Activated naive CD4-positive, alpha-beta T cell treated with anti-CD3 and anti-CD28 coated beads, Interleukin-2, amount 50 U/mL, for 16 hours (primary cell): Measurements from ENCODE around the gene ITM2B.
"Not testable (repeated sequence)": the region's sequence is repeated elsewhere in the genome, so short reads cannot be mapped to it uniquely, and the experiment has no call there.

ENCODE experiments used
- DNase-seq: peaks from one replicate; pipeline ENCODE4 v3.0.0-alpha.2; 2020

The ITM2B gene

GRCh38 chr13:48230541-48230940 lies 2.5 kb upstream of the ITM2B start:
- no peak for DNase-seq

DNA sequence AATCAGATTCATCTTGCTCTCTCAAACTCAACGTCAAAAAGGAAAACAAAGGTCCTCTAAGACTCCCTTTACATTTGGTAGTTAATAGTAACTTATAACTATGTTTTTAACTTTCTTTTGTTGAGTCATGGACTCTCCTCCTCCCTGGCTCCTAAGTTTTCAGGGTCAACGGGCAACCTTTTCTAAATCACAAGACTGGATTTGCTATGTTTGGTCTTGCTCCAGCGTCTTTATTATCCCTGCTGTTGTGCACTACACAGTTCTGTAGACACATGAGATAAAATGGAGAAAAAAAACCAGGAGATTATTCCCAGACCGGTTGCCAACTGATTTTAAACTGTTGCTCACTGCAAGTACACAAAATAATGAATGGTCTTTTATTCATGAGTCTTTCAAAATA lies 1.9 kb upstream of the ITM2B start:
- no peak for DNase-seq

DNA sequence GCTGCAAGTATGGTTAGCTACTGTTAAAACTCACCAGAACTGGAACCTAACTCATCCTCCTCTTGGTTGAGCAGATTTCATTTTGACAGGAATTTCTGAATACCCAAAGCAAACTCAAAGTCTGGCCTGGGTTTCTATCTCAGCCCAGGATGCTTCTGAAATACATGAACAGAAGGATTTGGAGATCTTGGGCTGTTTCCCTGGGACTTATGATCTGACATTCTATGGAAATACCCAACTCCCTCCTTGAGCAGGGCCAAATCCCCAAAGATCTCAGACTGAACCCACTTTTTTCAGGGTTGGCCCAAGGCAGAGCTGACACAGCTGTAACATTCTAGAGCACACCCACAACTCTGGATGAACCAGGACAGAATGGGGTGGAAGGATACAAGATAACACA lies 1.1 kb upstream of the ITM2B start:
- DNase-seq, result no peak

- no peak for DNase-seq
These were observed 473 bp upstream of the ITM2B start for GRCh38 chr13:48232420-48233045.

DNA sequence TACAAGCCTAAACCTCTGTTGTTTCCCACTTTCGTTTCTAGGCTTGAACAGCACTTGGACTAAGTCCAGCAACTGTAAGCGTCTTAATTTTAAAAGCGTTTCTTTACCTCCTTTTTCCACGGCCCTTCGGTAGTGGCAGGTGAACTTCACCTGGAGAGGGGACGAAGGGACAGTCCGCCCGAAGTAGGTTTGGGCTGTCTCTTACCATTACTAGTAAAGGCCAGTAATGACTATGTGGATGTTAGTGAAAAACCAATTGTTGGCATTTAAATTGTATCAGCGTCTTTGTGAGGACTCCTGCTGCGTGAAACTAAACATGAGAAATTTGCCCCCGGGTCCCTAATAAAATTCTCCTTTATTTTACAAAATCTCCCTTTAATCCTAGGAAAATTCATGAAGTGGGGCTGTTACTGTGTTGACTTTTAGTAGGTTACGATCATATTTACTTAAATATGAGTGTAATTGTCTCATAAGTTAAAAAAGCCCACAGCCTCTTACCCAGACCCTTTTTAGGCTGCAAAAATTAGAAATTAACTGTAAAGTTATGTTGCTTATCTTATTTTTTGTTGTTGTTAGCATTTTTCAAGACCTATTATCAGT lies 983 bp downstream of the ITM2B start:
- no peak for DNase-seq

DNA sequence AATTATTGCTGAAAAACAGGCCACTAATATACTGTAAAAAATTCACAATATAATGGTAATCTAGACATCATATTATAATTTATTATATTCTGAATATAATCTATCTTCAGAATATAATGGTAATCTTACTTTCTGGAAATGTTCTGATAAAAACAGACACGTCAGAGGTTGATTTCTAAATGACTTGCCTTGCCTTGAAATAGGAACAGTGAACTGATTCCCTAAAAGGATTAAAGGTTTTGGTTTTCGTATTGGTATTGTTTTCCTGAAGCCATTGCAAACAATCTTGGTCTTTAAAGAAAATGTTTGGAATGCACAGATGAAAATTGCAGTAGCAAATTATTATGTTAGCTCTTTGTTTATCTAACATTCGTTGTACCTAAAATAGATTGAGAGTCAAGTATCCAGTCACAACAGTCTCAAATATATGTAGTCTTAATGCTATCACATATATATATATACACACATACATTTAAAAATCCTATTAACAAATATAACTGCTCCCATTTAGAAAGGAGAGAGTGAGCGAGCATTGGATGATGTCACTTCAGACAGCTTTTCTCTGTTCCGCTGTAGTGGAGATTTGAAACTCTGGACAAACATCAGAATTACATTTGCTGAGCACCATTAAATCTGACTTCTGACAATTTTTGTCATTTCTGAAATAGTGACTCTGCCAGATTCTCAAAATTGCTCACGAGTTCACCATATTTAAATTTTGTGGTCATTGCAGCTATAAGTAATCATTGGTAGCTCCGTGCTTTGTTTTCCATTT lies 1.7 kb downstream of the ITM2B start:
- DNase-seq, result no peak

DNA sequence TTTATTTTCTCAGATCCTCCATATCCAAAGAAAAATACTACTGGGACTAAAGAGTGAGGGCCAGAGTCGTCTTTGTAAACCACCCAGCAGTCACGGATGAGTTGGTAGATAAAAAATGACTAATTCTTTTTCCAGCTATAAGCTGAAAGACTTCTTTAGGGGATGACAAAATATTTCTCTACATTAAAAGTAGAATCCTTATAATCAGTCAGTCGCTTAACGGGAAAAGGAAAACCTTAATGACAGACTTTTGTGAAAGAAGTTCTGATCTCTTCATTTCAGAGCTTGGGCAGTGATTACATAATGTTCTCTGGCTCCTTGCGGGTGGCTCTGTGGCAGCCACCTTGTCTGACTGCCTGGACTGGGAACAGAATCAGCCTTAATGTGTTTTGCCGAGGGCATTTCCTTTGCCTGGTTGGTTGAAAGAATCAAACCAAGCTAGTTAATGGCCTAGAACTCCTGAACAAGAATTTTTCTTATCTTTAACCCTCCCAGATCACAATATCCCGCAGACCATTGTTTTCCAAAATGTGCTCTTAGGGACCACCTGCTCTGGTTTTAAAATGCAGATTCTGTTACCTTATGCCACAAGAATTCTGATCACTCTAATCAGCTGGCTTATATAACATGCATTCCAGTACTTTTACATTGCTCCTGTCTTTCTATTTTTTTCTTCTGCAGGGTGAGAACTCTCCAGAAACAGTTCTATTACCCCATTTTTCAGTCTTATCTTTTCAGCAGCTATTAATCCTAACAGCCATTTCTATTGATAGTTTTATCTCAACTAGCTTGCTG lies 2.5 kb downstream of the ITM2B start:
- DNase-seq, result no peak

DNA sequence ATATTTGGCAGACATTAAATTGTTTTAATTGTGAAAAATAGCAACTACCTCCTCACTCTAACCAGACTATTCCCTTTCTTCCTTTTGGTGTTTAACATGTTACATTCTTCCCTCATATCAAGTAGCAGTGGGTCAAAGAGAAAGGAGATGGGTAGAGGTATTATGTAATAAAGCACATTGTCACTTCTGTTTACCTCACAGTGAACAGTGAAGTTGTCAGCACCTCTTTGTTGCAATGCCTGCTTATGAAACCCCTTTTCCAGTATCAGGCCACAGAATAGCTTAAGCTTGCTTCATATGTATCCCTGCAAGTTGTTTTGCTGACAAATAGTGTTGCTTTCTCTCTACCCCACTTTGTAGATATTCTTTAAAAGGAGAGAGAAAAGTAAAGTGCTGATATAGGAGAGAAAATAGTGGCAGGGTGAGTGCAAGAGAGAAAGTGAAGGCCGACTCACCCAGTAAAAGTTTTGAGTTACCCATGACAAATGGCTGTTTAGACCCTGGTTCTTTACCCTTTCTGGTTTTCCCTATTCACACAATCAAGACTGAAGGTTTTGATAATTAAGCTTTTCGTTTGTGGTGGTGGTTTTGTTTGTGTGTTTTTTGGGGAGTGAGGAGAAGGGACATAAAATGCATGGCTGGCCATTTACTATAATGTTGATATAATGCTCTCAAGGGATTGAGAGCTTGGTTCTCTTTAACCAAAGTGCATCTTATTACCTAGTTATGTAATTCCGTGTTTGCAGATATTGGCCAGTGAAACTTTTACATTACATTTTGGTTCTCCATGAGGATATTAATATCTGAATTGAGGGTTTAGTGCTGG lies 3.7 kb downstream of the ITM2B start:
- no peak for DNase-seq

DNA sequence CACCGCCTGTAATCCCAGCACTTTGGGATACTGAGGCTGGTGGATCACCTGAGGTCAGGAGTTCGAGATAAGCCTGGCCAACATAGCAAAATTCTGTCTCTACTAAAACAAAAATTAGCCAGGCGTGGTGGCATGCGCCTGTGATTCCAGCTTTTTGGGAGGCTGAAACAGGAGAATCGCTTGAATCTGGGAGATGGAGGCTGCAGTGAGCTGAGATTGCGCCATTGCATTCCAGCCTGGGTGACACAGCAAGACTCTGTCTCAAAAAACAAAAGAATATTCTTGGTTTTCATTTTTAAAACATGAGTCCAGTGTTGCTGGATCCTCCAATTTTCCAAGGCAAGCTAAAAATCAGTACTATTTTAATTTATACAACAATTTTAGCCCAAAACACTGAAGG lies 6.4 kb downstream of the ITM2B start:
- not testable (repeated sequence) for DNase-seq

- DNase-seq, result no peak
These were observed 8.6 kb downstream of the ITM2B start for GRCh38 chr13:48241651-48242050.

DNA sequence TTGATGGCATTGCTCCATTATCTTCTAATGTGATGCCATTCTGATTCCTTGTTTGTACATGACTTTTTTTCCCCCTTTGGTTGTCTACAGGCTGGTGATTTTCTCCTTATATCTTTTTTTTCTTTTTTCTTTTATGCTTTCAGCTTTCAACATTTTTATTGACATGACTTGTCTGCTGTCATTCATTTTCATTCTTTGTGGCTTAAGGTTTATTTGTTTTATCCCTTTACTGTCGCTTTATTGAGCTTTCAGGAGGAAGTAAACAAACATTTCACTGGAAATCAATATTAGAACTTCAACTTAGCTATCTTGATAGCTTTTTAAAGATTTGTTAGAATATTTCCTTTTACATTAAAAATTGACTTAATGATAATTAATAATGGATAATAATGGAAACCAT lies 9.7 kb downstream of the ITM2B start:
- no peak for DNase-seq

- DNase-seq, result no peak
These were observed 11.2 kb downstream of the ITM2B start for GRCh38 chr13:48244159-48244558.

GRCh38 chr13:48246102-48246501 lies 13.1 kb downstream of the ITM2B start:
- DNase-seq, result no peak

DNA sequence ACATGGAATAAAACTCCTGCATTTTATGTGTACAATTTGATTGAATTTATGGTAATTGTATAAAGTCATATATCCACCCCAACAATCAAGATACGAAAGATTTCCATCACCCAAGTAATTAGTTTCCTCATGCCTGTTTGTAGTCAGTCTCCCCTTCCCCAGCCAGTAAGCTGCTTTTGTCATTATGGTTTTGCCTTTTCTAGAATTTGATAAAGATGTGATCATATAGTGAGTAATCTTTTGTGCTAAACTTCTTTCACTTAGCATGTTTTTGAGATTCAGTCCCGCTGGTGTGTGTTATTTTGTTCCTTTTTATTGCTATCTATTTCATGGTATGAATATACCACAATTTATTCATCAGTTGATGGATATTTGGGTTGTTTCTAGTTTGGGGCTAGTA lies 16.0 kb downstream of the ITM2B start:
- DNase-seq, result no peak

DNA sequence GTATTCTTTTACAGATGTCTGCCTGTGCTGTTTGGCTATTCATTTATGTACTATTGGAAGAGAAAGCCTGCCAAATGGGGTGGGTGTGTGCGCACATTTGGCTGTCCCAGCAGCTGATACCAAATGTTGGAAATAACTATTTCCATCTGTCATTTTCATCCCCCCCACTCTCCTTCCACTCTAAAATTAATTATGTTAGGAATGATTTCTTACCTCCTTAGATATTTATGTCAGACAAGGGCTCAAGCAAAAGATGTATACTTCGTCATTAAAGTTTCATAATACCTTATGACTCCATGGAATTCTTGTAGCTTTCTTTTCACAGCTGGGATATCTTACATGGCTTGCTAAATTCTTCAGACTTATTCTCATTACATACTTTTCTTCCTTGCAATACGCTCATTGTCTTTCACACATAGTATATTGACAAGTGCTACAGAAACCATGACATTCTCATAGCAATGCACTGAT lies 18.6 kb downstream of the ITM2B start:
- no peak for DNase-seq

- DNase-seq, result no peak
These were observed 19.2 kb downstream of the ITM2B start for GRCh38 chr13:48252176-48252575.

DNA sequence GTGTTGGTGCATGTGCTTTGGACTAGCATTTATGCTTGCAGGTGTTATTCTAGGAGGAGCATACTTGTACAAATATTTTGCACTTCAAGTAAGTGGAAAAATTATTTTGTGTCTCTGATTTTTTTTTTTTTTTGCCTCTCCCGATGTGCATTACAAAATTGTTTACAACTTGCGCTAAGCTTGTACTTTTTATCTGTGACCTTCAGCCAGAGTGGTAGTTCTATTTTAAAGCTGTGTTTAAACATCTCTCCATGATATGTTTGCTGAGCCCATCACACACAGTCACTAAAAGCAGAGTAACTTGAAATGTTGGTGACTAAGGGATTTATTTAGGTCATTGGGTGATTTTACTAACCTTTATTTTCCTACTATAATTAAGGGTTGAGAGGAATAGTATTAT lies 20.8 kb downstream of the ITM2B start:
- no peak for DNase-seq

DNA sequence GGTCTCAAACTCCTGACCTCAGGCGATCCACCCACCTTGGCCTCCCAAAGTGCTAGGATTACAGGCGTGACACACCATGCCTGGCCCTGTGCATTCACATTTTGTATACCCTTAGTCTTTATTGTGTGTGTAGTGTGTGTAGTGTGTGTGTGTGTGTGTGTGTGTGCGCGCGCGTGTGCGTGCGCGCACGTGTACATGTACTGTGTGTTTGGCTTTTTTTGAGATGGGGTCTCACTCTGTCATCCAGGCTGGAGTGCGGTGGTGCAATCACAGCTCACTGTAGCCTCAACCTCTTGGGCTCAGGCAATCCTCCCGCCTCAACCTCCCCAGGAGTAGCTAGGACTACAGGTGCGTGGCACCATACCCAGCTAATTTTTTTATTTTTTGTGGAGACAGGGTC lies 22.1 kb downstream of the ITM2B start:
- no peak for DNase-seq

- no peak for DNase-seq
These were observed 22.9 kb downstream of the ITM2B start for GRCh38 chr13:48255954-48256353.

DNA sequence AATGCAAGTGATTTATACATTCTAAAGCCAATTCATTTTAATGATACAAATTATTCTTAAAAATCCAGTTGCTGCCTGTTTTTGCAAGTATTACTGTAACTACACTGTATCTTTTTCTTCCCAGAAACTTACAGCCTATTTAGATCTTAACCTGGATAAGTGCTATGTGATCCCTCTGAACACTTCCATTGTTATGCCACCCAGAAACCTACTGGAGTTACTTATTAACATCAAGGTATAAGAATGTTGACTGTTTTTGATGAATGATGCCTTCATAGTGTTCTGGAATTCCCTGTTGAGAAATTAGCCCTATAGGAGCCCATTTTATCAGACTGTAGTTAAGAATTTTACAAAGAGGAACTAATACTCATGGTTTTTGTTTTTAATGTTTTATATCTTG lies 25.0 kb downstream of the ITM2B start:
- no peak for DNase-seq

GRCh38 chr13:48258430-48258829 lies 25.4 kb downstream of the ITM2B start:
- DNase-seq, result no peak

GRCh38 chr13:48260970-48261369 lies 28.0 kb downstream of the ITM2B start:
- DNase-seq, result no peak

- no peak for DNase-seq
These were observed 30.2 kb downstream of the ITM2B start for GRCh38 chr13:48263196-48263595.
